Measurements from ENCODE around the gene CDH26.
A peak's percentile ranks its signal among the peaks of the same experiment; 100 is the strongest.

Gene CDH26

GRCh38 chr20:59958123-59958522 lies at the start of gene CDH26:
Gene CDH26, plus strand, starts transcription at chr20:59958423. Its CDS starts 304 bp downstream, at chr20:59958727.
- no peak for DNase-seq

- DNase-seq = no peak
These were observed 49.4 kb upstream of the CDH26 start for GRCh38 chr20:59908855-59909254.

- DNase-seq = no peak
These were observed 47.2 kb upstream of the CDH26 start for GRCh38 chr20:59911041-59911440.

GRCh38 chr20:59912609-59913008 lies 45.6 kb upstream of the CDH26 start:
- DNase-seq = no peak

GRCh38 chr20:59920944-59921343 lies 37.3 kb upstream of the CDH26 start:
- DNase-seq = no peak

- no peak for DNase-seq
These were observed 34.7 kb upstream of the CDH26 start for GRCh38 chr20:59923514-59923913.

- no peak for DNase-seq
These were observed 32.9 kb upstream of the CDH26 start for GRCh38 chr20:59925359-59925758.

GRCh38 chr20:59925899-59926298 lies 32.3 kb upstream of the CDH26 start:
- DNase-seq = no peak

- DNase-seq = no peak
These were observed 26.5 kb upstream of the CDH26 start for GRCh38 chr20:59931511-59932312.

- DNase-seq = no peak
These were observed 25.5 kb upstream of the CDH26 start for GRCh38 chr20:59932616-59933295.

GRCh38 chr20:59933296-59933848 lies 24.9 kb upstream of the CDH26 start, which contains the start of gene SYCP2:
Gene SYCP2, minus strand, starts transcription at chr20:59933637. Its CDS starts 11,224 bp downstream, at chr20:59922413.
- no peak for DNase-seq

GRCh38 chr20:59933849-59934585 lies 24.2 kb upstream of the CDH26 start:
- DNase-seq = peak; percentile 59

- no peak for DNase-seq
These were observed 22.6 kb upstream of the CDH26 start for GRCh38 chr20:59935457-59936185.

- DNase-seq = no peak
These were observed 21.8 kb upstream of the CDH26 start for GRCh38 chr20:59936409-59936808.

GRCh38 chr20:59937150-59937549 lies 21.1 kb upstream of the CDH26 start:
- no peak for DNase-seq

GRCh38 chr20:59938221-59938620 lies 20.0 kb upstream of the CDH26 start:
- DNase-seq = no peak

GRCh38 chr20:59938696-59939051 lies 19.5 kb upstream of the CDH26 start:
- DNase-seq = no peak

- no peak for DNase-seq
These were observed 19.0 kb upstream of the CDH26 start for GRCh38 chr20:59939052-59939878.

GRCh38 chr20:59939879-59940128 lies 18.4 kb upstream of the CDH26 start:
- DNase-seq = no peak

- peak; percentile 82 for DNase-seq
These were observed 17.9 kb upstream of the CDH26 start, which contains the start of the genes FAM217B and PPP1R3D for GRCh38 chr20:59940129-59940955. Gene FAM217B, plus strand, starts transcription at chr20:59940389. Its CDS starts 3,555 bp downstream, at chr20:59943944. Gene PPP1R3D, minus strand, starts transcription at chr20:59940305. Its CDS starts 374 bp downstream, at chr20:59939931.

- DNase-seq = no peak
These were observed 17.3 kb upstream of the CDH26 start for GRCh38 chr20:59940956-59941294.
